Astrocyte of the hippocampus (primary cell): ENCODE results near the gene RPUSD1.
A peak's percentile ranks its signal among the peaks of the same experiment; 100 is the strongest.
"Not testable (repeated sequence)": the region's sequence is repeated elsewhere in the genome, so short reads cannot be mapped to it uniquely, and the experiment has no call there.

Source experiments
- DNase-seq: peaks from one replicate; pipeline ENCODE4 v3.0.0; 2011; ENCODE audit warnings: low read depth, low spot score

Gene RPUSD1

GRCh38 chr16:787978-788398 is at the start of gene RPUSD1:
TSS of gene RPUSD1 (minus strand) at chr16:788381. CDS start at chr16:787737, 644 bp downstream.
- DNase-seq = no peak

GRCh38 chr16:836822-837221 is 48.6 kb upstream of the RPUSD1 start:
- not testable (repeated sequence) for DNase-seq

GRCh38 chr16:836221-836620 is 48.0 kb upstream of the RPUSD1 start:
- DNase-seq = no peak

- DNase-seq = no peak
These were observed 47.2 kb upstream of the RPUSD1 start for GRCh38 chr16:835373-835772.

- DNase-seq = no peak
These were observed 45.2 kb upstream of the RPUSD1 start for GRCh38 chr16:833411-833810.

GRCh38 chr16:832652-833336 is 44.6 kb upstream of the RPUSD1 start:
- DNase-seq = no peak

GRCh38 chr16:831571-832413 is 43.6 kb upstream of the RPUSD1 start:
- DNase-seq = no peak

- no peak for DNase-seq
These were observed 42.8 kb upstream of the RPUSD1 start for GRCh38 chr16:830871-831570.

GRCh38 chr16:830107-830870 is 42.1 kb upstream of the RPUSD1 start:
- DNase-seq = no peak

GRCh38 chr16:828891-829290 is 40.7 kb upstream of the RPUSD1 start:
- DNase-seq = no peak

GRCh38 chr16:827513-827912 is 39.3 kb upstream of the RPUSD1 start:
- DNase-seq = no peak

- peak; percentile 61 for DNase-seq
These were observed 37.3 kb upstream of the RPUSD1 start for GRCh38 chr16:825341-826061.

GRCh38 chr16:824601-825000 is 36.4 kb upstream of the RPUSD1 start:
- DNase-seq = no peak

GRCh38 chr16:824194-824593 is 36.0 kb upstream of the RPUSD1 start:
- DNase-seq = no peak

- no peak for DNase-seq
These were observed 34.7 kb upstream of the RPUSD1 start for GRCh38 chr16:822909-823297.

GRCh38 chr16:822174-822908 is 34.2 kb upstream of the RPUSD1 start:
- DNase-seq = no peak

- DNase-seq = no peak
These were observed 33.6 kb upstream of the RPUSD1 start for GRCh38 chr16:821751-822150.

GRCh38 chr16:820748-821147 is 32.6 kb upstream of the RPUSD1 start:
- no peak for DNase-seq

GRCh38 chr16:820044-820408 is 31.8 kb upstream of the RPUSD1 start:
- DNase-seq = not testable (repeated sequence)

- DNase-seq = no peak
These were observed 31.3 kb upstream of the RPUSD1 start for GRCh38 chr16:819336-820043.
